B cell (primary cell): ENCODE measurements around the gene RGS1. TPM values are rescaled to one million over a fixed set of nuclear protein-coding genes. Genes with fewer than 3 reads are reported as not detected.

Source experiments
- ATAC-seq: fragments of 200-7000 bp; cut with Tn5 transposase; one replicate; pipeline ENCODE4 v1.10.0; 2021; ENCODE audit warnings: low read depth, mild to moderate bottlenecking, moderate number of reproducible peaks, moderate library complexity
- CTCF ChIA-PET: fragments of 350-600 bp; sonication (Branson Sonifier 250); formaldehyde crosslinking; loops from one replicate; lab custom pipeline; 2021; ENCODE audit warnings: antibody characterized with exemption, inconsistent platforms; lab: Charles Lee
- POLR2A ChIA-PET: fragments of 350-600 bp; sonication (Branson Sonifier 250); formaldehyde crosslinking; loops from one replicate; lab custom pipeline; 2021; ENCODE audit warnings: antibody characterized with exemption; lab: Charles Lee
- DNase-seq: peaks from one replicate; pipeline ENCODE4 v3.0.0; 2013
- H2AFZ ChIP-seq: 2 replicates; pipeline ENCODE4 v1.6.1; 2012; ENCODE audit warnings: mild to moderate bottlenecking, low read depth, low read length; ENCODE audit not compliant: insufficient read depth, poor library complexity, severe bottlenecking
- H3K27ac ChIP-seq, 2 donors: 1 replicate in 1 of 2; 2 replicates in 1 of 2; pipeline ENCODE4 v1.5.1; 2012 to 2013; ENCODE audit warnings: low read length in 2 of 2, mild to moderate bottlenecking in 2 of 2, moderate library complexity in 1 of 2
- H3K27me3 ChIP-seq, 4 experiments: fragments of 200-600 bp in 1 of 4; sonication (generic) in 1 of 4; replicated peaks in 1 of 4; 1 replicate in 2 of 4; 2 replicates in 2 of 4; pipeline versions ENCODE4 v1.6.1 to v1.7.0; 2013 to 2016; ENCODE audit warnings: low read length in 3 of 4, mild to moderate bottlenecking in 2 of 4, mixed read lengths in 1 of 4, moderate library complexity in 1 of 4; ENCODE audit not compliant: insufficient read depth in 4 of 4, control insufficient read depth in 3 of 4; ENCODE audit errors: control extremely low read depth in 1 of 4
- H3K36me3 ChIP-seq, 2 experiments: replicated peaks in 1 of 2; 1 replicate in 1 of 2; 2 replicates in 1 of 2; pipeline versions ENCODE4 v1.6.1 to v1.7.1; 2013; ENCODE audit warnings: low read length in 1 of 2; ENCODE audit not compliant: insufficient read depth in 2 of 2, control insufficient read depth in 1 of 2; ENCODE audit errors: control extremely low read depth in 1 of 2, extremely low read depth in 1 of 2
- H3K4me1 ChIP-seq, 2 donors: fragments of 200-600 bp in 1 of 2; sonication (generic) in 1 of 2; 1 replicate in 1 of 2; 2 replicates in 1 of 2; pipeline versions ENCODE4 v1.5.1 to v1.6.1; 2013 to 2017; ENCODE audit warnings: low read length in 2 of 2; ENCODE audit not compliant: control insufficient read depth in 2 of 2, insufficient read depth in 2 of 2
- H3K4me2 ChIP-seq: replicated peaks from 2 replicates; pipeline ENCODE3; 2012; ENCODE audit warnings: mild to moderate bottlenecking, low read depth, low read length; ENCODE audit not compliant: poor library complexity, severe bottlenecking
- H3K4me3 ChIP-seq, 5 experiments: fragments of 200-600 bp in 1 of 5; sonication (generic) in 1 of 5; 1 replicate in 3 of 5; 2 replicates in 2 of 5; pipeline versions ENCODE4 v1.5.1 to v1.7.0; 2011 to 2016; ENCODE audit warnings: low read length in 4 of 5, mild to moderate bottlenecking in 4 of 5, low read depth in 2 of 5, control low read depth in 1 of 5, moderate library complexity in 1 of 5; ENCODE audit not compliant: insufficient read depth in 1 of 5; ENCODE audit errors: control extremely low read depth in 1 of 5, extremely low read depth in 1 of 5
- H3K79me2 ChIP-seq: fragments of 200-600 bp; sonication (generic); one replicate; pipeline ENCODE4 v1.6.0; 2016; ENCODE audit warnings: low read length; ENCODE audit not compliant: control insufficient read depth, insufficient read depth
- H3K9ac ChIP-seq: fragments of 200-600 bp; sonication (generic); 2 replicates; pipeline ENCODE4 v1.6.1; 2017; ENCODE audit warnings: mild to moderate bottlenecking, low read length, moderate library complexity
- H3K9me3 ChIP-seq, 3 donors: one replicate each; pipeline versions ENCODE4 v1.6.1 to v1.7.1; 2013; ENCODE audit warnings: low read length in 2 of 3; ENCODE audit not compliant: control insufficient read depth in 2 of 3, insufficient read depth in 1 of 3; ENCODE audit errors: control extremely low read depth in 1 of 3
- H4K20me1 ChIP-seq: 2 replicates; pipeline ENCODE4 v1.6.0; 2012; ENCODE audit warnings: mild to moderate bottlenecking, low read length; ENCODE audit not compliant: insufficient read depth, control insufficient read depth, poor library complexity, severe bottlenecking
- H3K27ac Mint-ChIP-seq: one replicate; pipeline ENCODE4 v1.8.0; 2021; ENCODE audit warnings: mixed read lengths
- H3K27me3 Mint-ChIP-seq: one replicate; pipeline ENCODE4 v1.8.0; 2021; ENCODE audit warnings: mixed read lengths
- H3K4me1 Mint-ChIP-seq: one replicate; pipeline ENCODE4 v1.8.0; 2021; ENCODE audit warnings: mixed read lengths
- H3K4me3 Mint-ChIP-seq: one replicate; pipeline ENCODE4 v1.8.0; 2021; ENCODE audit warnings: mixed read lengths
- H3K9me3 Mint-ChIP-seq: one replicate; pipeline ENCODE4 v1.8.0; 2022; ENCODE audit warnings: mixed read lengths; ENCODE audit not compliant: insufficient read depth
- EZH2 ChIP-seq: IDR thresholded peaks from 2 replicates; pipeline ENCODE4 v1.6.1; 2012; ENCODE audit warnings: borderline replicate concordance, low read depth, mild to moderate bottlenecking, moderate library complexity, low read length; ENCODE audit not compliant: insufficient read depth, poor library complexity, severe bottlenecking
- WGBS: methylation state at CpG from one replicate; pipeline ENCODE4 v1.1.5; 2013; ENCODE audit warnings: missing lambda C conversion rate; ENCODE audit not compliant: insufficient coverage; 5-methylcytosine and 5-hydroxymethylcytosine counted together
- intact Hi-C: fragments of 100-400 bp; cut with micrococcal nuclease; formaldehyde crosslinking; loops from one replicate; pipeline ENCODE4 v1.10.0; 2022
- polyA plus RNA-seq: library from polyadenylated mRNA; depleted of rRNA; stranded (reverse); fragments of >200 nt; gene quantifications from 2 replicates; pipeline ENCODE4 v1.2.3, GENCODE V29; 2012
- total RNA-seq, 2 donors: library from RNA; stranded (reverse); fragments of 120-200 nt in 1 of 2; gene quantifications; 1 replicate in 1 of 2; 2 replicates in 1 of 2; pipeline versions ENCODE4 v1.2.3 to v1.2.4, GENCODE V29; 2013 to 2022
- TF ChIP-seq, protein P1 (sequence below): fragments of 200-600 bp; IDR thresholded peaks from one replicate; pipeline ENCODE4 v1.8.0; 2022; ENCODE audit warnings: antibody characterized with exemption, mild to moderate bottlenecking

Gene RGS1
- total and polyA plus RNA-seq, 2 donors (not counting 1 experiment from before 2014, with no cell fraction given) = 154 to 180 TPM

GRCh38 chr1:192549937-192550336 lies 25.6 kb upstream of the RGS1 start:
- Histone ChIP-seq H3K27ac (no peak overlapping the region), H3K79me2 (no peaks in the 10 kb centered on the region), H3K4me3 (no peak overlapping the region), H3K9me3 (no peaks in the 10 kb centered on the region), H4K20me1 (no peaks in the 10 kb centered on the region), H3K4me2 (no peak overlapping the region), H3K4me1 (peaks cover 9 to 11% of the 10 kb centered on the region in 2 donors), H3K9ac (no peak overlapping the region), H3K36me3 (no peaks in the 10 kb centered on the region), H3K27me3 (peaks cover 0 to 9% (median 2%) of the 10 kb centered on the region in 4 experiments), H2AFZ (no peak overlapping the region)
- Mint-ChIP-seq H3K9me3 (no peaks in the 10 kb centered on the region), H3K4me1 (peaks cover 44% of the 10 kb centered on the region), H3K27me3 (peaks cover 17% of the 10 kb centered on the region), H3K4me3 (no peak overlapping the region), H3K27ac (no peak overlapping the region)
- ChIA-PET CTCF (no interaction called here), POLR2A (interaction anchor here (2.1 kb wide), 1 partner anchor 11 kb away, joined by 10 read pairs; no protein-coding TSS in a partner anchor)
- TF ChIP-seq, protein P1, sequence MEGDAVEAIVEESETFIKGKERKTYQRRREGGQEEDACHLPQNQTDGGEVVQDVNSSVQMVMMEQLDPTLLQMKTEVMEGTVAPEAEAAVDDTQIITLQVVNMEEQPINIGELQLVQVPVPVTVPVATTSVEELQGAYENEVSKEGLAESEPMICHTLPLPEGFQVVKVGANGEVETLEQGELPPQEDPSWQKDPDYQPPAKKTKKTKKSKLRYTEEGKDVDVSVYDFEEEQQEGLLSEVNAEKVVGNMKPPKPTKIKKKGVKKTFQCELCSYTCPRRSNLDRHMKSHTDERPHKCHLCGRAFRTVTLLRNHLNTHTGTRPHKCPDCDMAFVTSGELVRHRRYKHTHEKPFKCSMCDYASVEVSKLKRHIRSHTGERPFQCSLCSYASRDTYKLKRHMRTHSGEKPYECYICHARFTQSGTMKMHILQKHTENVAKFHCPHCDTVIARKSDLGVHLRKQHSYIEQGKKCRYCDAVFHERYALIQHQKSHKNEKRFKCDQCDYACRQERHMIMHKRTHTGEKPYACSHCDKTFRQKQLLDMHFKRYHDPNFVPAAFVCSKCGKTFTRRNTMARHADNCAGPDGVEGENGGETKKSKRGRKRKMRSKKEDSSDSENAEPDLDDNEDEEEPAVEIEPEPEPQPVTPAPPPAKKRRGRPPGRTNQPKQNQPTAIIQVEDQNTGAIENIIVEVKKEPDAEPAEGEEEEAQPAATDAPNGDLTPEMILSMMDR = no peak
- no peak for TF ChIP-seq EZH2
- DNase-seq = no peak
- no peak for ATAC-seq
- intact Hi-C loops = no loop called here
- WGBS = 71% methylated on average over 1 of the region's 3 CpGs

- ChIA-PET POLR2A (interaction anchor here (2.1 kb wide), 1 partner anchor 12 kb away, joined by 10 read pairs; no protein-coding TSS in a partner anchor), CTCF (no interaction called here)
- H3K4me1 Mint-ChIP-seq = peaks cover 38% of the 10 kb centered on the region
- H3K36me3 ChIP-seq = no peaks in the 10 kb centered on the region
- H3K4me3 Mint-ChIP-seq = peak overlapping the region; percentile 48
- peaks cover 17% of the 10 kb centered on the region for H3K27me3 Mint-ChIP-seq
- H3K9me3 ChIP-seq = no peaks in the 10 kb centered on the region
- no peak overlapping the region for H3K9ac ChIP-seq
- no peak overlapping the region for H2AFZ ChIP-seq
- H4K20me1 ChIP-seq = no peaks in the 10 kb centered on the region
- H3K27ac Mint-ChIP-seq = peak overlapping the region; percentile 35
- peaks cover 0 to 9% (median 2%) of the 10 kb centered on the region in 4 experiments for H3K27me3 ChIP-seq
- no CpG with 5 or more reads among the region's 2 CpGs for WGBS
- intact Hi-C loops = no loop called here
- no peak overlapping the region for H3K4me2 ChIP-seq
- H3K9me3 Mint-ChIP-seq = no peaks in the 10 kb centered on the region
- no peaks in the 10 kb centered on the region for H3K79me2 ChIP-seq
- DNase-seq (no peak), ATAC-seq (no peak)
- TF ChIP-seq EZH2 = no peak
- TF ChIP-seq, protein P1 = no peak
- peaks cover 2 to 3% of the 10 kb centered on the region in 2 donors for H3K4me1 ChIP-seq
- H3K27ac ChIP-seq = no peak overlapping the region
- no peak overlapping the region for H3K4me3 ChIP-seq
These were observed 24.5 kb upstream of the RGS1 start for GRCh38 chr1:192550922-192551534.
